Thyroid gland (tissue), 4 donors: Measurements from ENCODE around the gene IL25. TPM values are rescaled to one million over a fixed set of nuclear protein-coding genes. Genes with fewer than 3 reads are reported as not detected.

Experiments
- DNase-seq, 2 donors: peaks; one replicate each; pipeline ENCODE4 v3.0.0-alpha.2; 2019
- H3K27ac ChIP-seq, 3 donors: fragments of 200-600 bp; sonication (generic); 1 replicate in 2 of 3; 2 replicates in 1 of 3; pipeline ENCODE4 v1.5.1; 2016 to 2019; ENCODE audit warnings: mild to moderate bottlenecking in 1 of 3, moderate library complexity in 1 of 3
- H3K27me3 ChIP-seq: fragments of 200-600 bp; sonication (generic); one replicate; pipeline ENCODE4 v1.5.1; 2019
- H3K36me3 ChIP-seq, 2 donors: fragments of 200-600 bp; sonication (generic); one replicate each; pipeline ENCODE4 v1.5.1; 2016 to 2019
- H3K4me1 ChIP-seq, 2 donors: fragments of 200-600 bp; sonication (generic); one replicate each; pipeline ENCODE4 v1.5.1; 2017 to 2019
- H3K4me3 ChIP-seq, 3 donors: fragments of 200-600 bp; sonication (generic); replicated peaks in 1 of 3; 1 replicate in 2 of 3; 2 replicates in 1 of 3; pipeline ENCODE4 v1.5.1; 2016; ENCODE audit warnings: mild to moderate bottlenecking in 1 of 3
- H3K9me3 ChIP-seq: fragments of 200-600 bp; sonication (generic); one replicate; pipeline ENCODE4 v1.5.1; 2017
- CTCF ChIP-seq, 6 experiments: fragments of 200-600 bp in 3 of 6; fragments of 450-650 bp in 3 of 6; sonication (generic) in 3 of 6; IDR thresholded peaks; one replicate each; pipeline ENCODE4 v1.5.1; 2016 to 2019; ENCODE audit warnings: antibody characterized with exemption in 6 of 6, mild to moderate bottlenecking in 2 of 6, inconsistent platforms in 1 of 6, moderate library complexity in 1 of 6
- POLR2A ChIP-seq, 2 donors: fragments of 450-650 bp; IDR thresholded peaks; one replicate each; pipeline ENCODE4 v1.6.1; 2017; ENCODE audit warnings: antibody characterized with exemption in 2 of 2, mild to moderate bottlenecking in 2 of 2, moderate library complexity in 1 of 2
- WGBS, 2 donors: methylation state at CpG; one replicate each; pipeline ENCODE4 v1.1.5; 2017; 5-methylcytosine and 5-hydroxymethylcytosine counted together
- intact Hi-C: fragments of 100-400 bp; cut with DNase I; formaldehyde crosslinking; loops from one replicate; pipeline ENCODE4 v1.15.1; 2023
- total RNA-seq, 4 donors: library from RNA; depleted of rRNA; stranded (reverse); fragments of >200 nt; gene quantifications; one replicate each; pipeline ENCODE4 v1.2.3, GENCODE V29; 2016

The IL25 gene
- total RNA-seq, 4 donors from 2014 or later = not detected

DNA sequence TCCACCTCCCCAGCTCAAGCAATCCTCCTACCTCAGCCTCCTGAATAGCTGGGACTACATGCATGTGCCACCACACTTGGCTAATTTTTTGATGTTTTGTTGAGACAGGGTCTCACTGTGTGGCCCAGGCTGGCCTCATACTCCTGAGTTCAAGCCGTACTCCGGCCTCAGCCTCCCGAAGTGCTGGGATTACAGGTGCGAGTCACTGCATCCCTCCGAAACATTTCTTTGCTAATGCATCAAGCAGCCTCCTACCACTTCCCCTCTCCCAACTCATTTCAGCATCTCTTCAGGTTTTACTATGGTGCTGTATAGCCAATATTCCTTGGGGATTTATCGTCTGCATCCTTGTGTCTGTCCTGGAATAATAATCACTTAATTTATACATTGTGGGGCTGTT lies 17.6 kb upstream of the IL25 start:
- no peak overlapping the region for H3K4me3 ChIP-seq
- no peaks in the 10 kb centered on the region for H3K27me3 ChIP-seq
- no peak for DNase-seq
- H3K4me1 ChIP-seq = peaks cover 0 to 12% of the 10 kb centered on the region in 2 donors
- no peak overlapping the region for H3K27ac ChIP-seq
- no peaks in the 10 kb centered on the region for H3K9me3 ChIP-seq
- no peak for TF ChIP-seq POLR2A (IDR thresholded peaks at IDR 0.05)
- no peak for TF ChIP-seq CTCF (IDR thresholded peaks at IDR 0.05)
- 85 to 89% methylated on average over 6 of the region's 6 CpGs for WGBS, 2 donors
- no peaks in the 10 kb centered on the region for H3K36me3 ChIP-seq
- intact Hi-C loops = no loop called here

- no peak for DNase-seq
- no peaks in the 10 kb centered on the region for H3K36me3 ChIP-seq
- H3K4me3 ChIP-seq = no peak overlapping the region
- WGBS, 2 donors = 87 to 90% methylated on average over 6 of the region's 6 CpGs
- no peak for TF ChIP-seq POLR2A (IDR thresholded peaks at IDR 0.05)
- no peak for TF ChIP-seq CTCF (IDR thresholded peaks at IDR 0.05)
- intact Hi-C loops = no loop called here
- H3K9me3 ChIP-seq = no peaks in the 10 kb centered on the region
- H3K27ac ChIP-seq = no peak overlapping the region
- peaks cover 0 to 12% of the 10 kb centered on the region in 2 donors for H3K4me1 ChIP-seq
- H3K27me3 ChIP-seq = no peaks in the 10 kb centered on the region
Observed at GRCh38 chr14:23355871-23356435, 16.7 kb upstream of the IL25 start.

GRCh38 chr14:23356662-23357061 lies 15.9 kb upstream of the IL25 start:
- WGBS, 2 donors = 91 to 96% methylated on average over 4 of the region's 4 CpGs
- intact Hi-C loops = no loop called here

DNA sequence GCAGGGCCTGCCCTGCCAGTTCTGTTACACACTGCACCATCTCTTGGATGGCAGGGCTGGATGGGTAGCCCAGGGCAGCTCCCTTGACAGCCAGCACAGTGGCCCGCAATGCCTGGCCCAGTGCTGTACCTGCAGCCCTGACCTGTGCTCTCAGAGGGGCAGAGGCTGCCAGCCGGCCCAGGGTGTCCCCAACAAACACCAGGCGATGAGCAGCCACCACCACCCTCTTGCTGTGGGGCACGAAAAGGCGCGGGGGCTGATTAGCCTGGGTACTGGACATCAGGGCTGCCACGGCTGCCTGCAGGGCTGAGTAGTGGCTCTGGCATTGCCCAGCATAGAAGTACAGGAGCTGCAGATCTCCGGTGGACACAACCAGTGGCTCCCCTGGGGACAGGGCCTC lies 15.3 kb upstream of the IL25 start:
- Histone ChIP-seq H3K27ac (no peak overlapping the region), H3K4me1 (peaks cover 0 to 6% of the 10 kb centered on the region in 2 donors), H3K36me3 (no peaks in the 10 kb centered on the region), H3K27me3 (no peaks in the 10 kb centered on the region), H3K9me3 (no peaks in the 10 kb centered on the region), H3K4me3 (no peak overlapping the region)
- 50 to 92% methylated on average over 1 to 6 of the region's 8 CpGs for WGBS, 2 donors
- no peak for DNase-seq
- TF ChIP-seq CTCF (IDR thresholded peaks at IDR 0.05) (no peak), POLR2A (IDR thresholded peaks at IDR 0.05) (no peak)
- intact Hi-C loops = no loop called here

More at GRCh38 chr14:23356662-23357061, 15.9 kb upstream of the IL25 start:
- no peak for TF ChIP-seq POLR2A (IDR thresholded peaks at IDR 0.05)
- no peak for TF ChIP-seq CTCF (IDR thresholded peaks at IDR 0.05)
- peaks cover 0 to 10% of the 10 kb centered on the region in 2 donors for H3K4me1 ChIP-seq
- H3K27me3 ChIP-seq = no peaks in the 10 kb centered on the region
- no peak for DNase-seq
- H3K27ac ChIP-seq = no peak overlapping the region
- no peaks in the 10 kb centered on the region for H3K36me3 ChIP-seq
- H3K4me3 ChIP-seq = no peak overlapping the region
- no peaks in the 10 kb centered on the region for H3K9me3 ChIP-seq

DNA sequence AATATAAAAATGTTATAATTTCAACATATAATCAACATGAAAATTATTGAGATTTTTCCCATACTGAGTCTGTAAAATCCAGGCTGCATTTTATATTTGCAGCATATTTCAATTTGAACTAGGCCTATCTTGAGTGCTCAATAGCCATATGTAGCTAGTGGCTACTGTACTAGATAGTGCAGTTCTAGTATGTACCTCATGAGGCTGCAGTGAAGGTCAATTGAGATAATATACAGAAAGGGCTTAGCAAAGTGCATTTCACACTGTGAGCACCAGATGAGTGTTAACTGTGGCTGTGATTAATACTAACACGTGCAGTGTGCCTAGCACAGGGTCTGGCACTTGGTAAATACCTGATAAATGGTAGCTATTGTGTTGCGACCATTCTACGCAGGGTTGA lies 14.6 kb upstream of the IL25 start:
- DNase-seq = no peak
- Histone ChIP-seq H3K36me3 (no peaks in the 10 kb centered on the region), H3K4me1 (peaks cover 0 to 4% of the 10 kb centered on the region in 2 donors), H3K9me3 (no peaks in the 10 kb centered on the region), H3K27me3 (no peaks in the 10 kb centered on the region), H3K27ac (no peak overlapping the region), H3K4me3 (no peak overlapping the region)
- WGBS, 2 donors = 87 to 88% methylated on average over 3 of the region's 3 CpGs
- intact Hi-C loops = no loop called here
- TF ChIP-seq CTCF (IDR thresholded peaks at IDR 0.05) (no peak), POLR2A (IDR thresholded peaks at IDR 0.05) (no peak)
